HepG2 (cell line): ENCODE results near the gene CTDSP1. TPM values are rescaled to one million over a fixed set of nuclear protein-coding genes. Genes with fewer than 3 reads are reported as not detected.
A peak's percentile ranks its signal among the peaks of the same experiment; 100 is the strongest.

Source experiments
- BORCS8-MEF2B ChIP-seq: sonication (generic); formaldehyde crosslinking; IDR thresholded peaks from 2 replicates; pipeline ENCODE4 v1.8.0; 2022; ENCODE audit warnings: mild to moderate bottlenecking, missing genetic modification reagents
- CAMTA2 ChIP-seq: sonication (generic); formaldehyde crosslinking; IDR thresholded peaks from 2 replicates; pipeline ENCODE4 v1.4.0; 2020; ENCODE audit warnings: mild to moderate bottlenecking, missing genetic modification reagents, borderline replicate concordance
- CCDC6 ChIP-seq: sonication (generic); formaldehyde crosslinking; IDR thresholded peaks from 2 replicates; pipeline ENCODE4 v1.8.1; 2022; ENCODE audit warnings: mild to moderate bottlenecking, missing genetic modification reagents, moderate library complexity
- DNMT3B ChIP-seq: conservative IDR thresholded peaks from 2 replicates; pipeline ENCODE4 v1.6.1; 2016; ENCODE audit warnings: missing biosample characterization, control low read depth
- KAT2B ChIP-seq: fragments of 150-350 bp; IDR thresholded peaks from 2 replicates; pipeline ENCODE4 v1.6.1; 2014; ENCODE audit warnings: low read depth, low read length, borderline replicate concordance
- MED1 ChIP-seq: sonication (generic); formaldehyde crosslinking; IDR thresholded peaks from 2 replicates; pipeline ENCODE4 v1.4.0; 2020; ENCODE audit warnings: missing genetic modification reagents
- MYC ChIP-seq: sonication (generic); formaldehyde crosslinking; IDR thresholded peaks from 2 replicates; pipeline ENCODE4 v1.9.0; 2021; ENCODE audit warnings: missing genetic modification reagents, borderline replicate concordance
- RBFOX2 ChIP-seq: fragments of 200-400 bp; formaldehyde crosslinking; IDR thresholded peaks from 2 replicates; pipeline ENCODE4 v1.6.1; 2017; ENCODE audit warnings: low read depth, mild to moderate bottlenecking, low read length
- SMYD3 ChIP-seq: sonication (generic); formaldehyde crosslinking; IDR thresholded peaks from 2 replicates; pipeline ENCODE4 v1.8.1; 2023; ENCODE audit warnings: mild to moderate bottlenecking, missing genetic modification reagents
- SNAI1 ChIP-seq: sonication (generic); formaldehyde crosslinking; IDR thresholded peaks from 2 replicates; pipeline ENCODE4 v1.5.0; 2020; ENCODE audit warnings: mild to moderate bottlenecking, missing genetic modification reagents, borderline replicate concordance
- SP140L ChIP-seq: sonication (generic); formaldehyde crosslinking; IDR thresholded peaks from 2 replicates; pipeline ENCODE4 v1.4.0; 2020; ENCODE audit warnings: missing genetic modification reagents, borderline replicate concordance
- SP4 ChIP-seq: sonication (generic); formaldehyde crosslinking; IDR thresholded peaks from 2 replicates; pipeline ENCODE4 v1.8.1; 2023; ENCODE audit warnings: mild to moderate bottlenecking, missing genetic modification reagents
- SUZ12 ChIP-seq: fragments of 150-350 bp; IDR thresholded peaks from 2 replicates; pipeline ENCODE4 v1.6.1; 2014; ENCODE audit warnings: low read depth, low read length
- YEATS2 ChIP-seq: sonication (generic); formaldehyde crosslinking; IDR thresholded peaks from 2 replicates; pipeline ENCODE4 v1.4.0; 2020; ENCODE audit warnings: missing genetic modification reagents, borderline replicate concordance
- ZKSCAN5 ChIP-seq: sonication (generic); formaldehyde crosslinking; IDR thresholded peaks from 2 replicates; pipeline ENCODE4 v1.5.1; 2020; ENCODE audit warnings: mild to moderate bottlenecking, missing genetic modification reagents
- ZNF333 ChIP-seq: sonication (generic); formaldehyde crosslinking; IDR thresholded peaks from 2 replicates; pipeline ENCODE4 v1.4.0; 2020; ENCODE audit warnings: mild to moderate bottlenecking, missing genetic modification reagents, borderline replicate concordance
- ZNF367 ChIP-seq: sonication (generic); formaldehyde crosslinking; IDR thresholded peaks from 2 replicates; pipeline ENCODE4 v1.4.0; 2020; ENCODE audit warnings: missing genetic modification reagents, borderline replicate concordance
- ZNF546 ChIP-seq: sonication (generic); formaldehyde crosslinking; conservative IDR thresholded peaks from 2 replicates; pipeline ENCODE4 v1.8.1; 2023; ENCODE audit warnings: mild to moderate bottlenecking, missing genetic modification reagents
- ZNF567 ChIP-seq: sonication (generic); formaldehyde crosslinking; IDR thresholded peaks from 2 replicates; pipeline ENCODE4 v1.8.1; 2023; ENCODE audit warnings: mild to moderate bottlenecking, missing genetic modification reagents, borderline replicate concordance
- ZNF614 ChIP-seq: IDR thresholded peaks from 2 replicates; pipeline ENCODE4 v1.6.1; 2018; ENCODE audit warnings: missing biosample characterization, missing genetic modification reagents, inconsistent platforms, borderline replicate concordance
- ZNF788 ChIP-seq: sonication (generic); formaldehyde crosslinking; IDR thresholded peaks from 2 replicates; pipeline ENCODE4 v1.5.0; 2020; ENCODE audit warnings: mild to moderate bottlenecking, missing genetic modification reagents, borderline replicate concordance
- ZSCAN9 ChIP-seq: IDR thresholded peaks from 2 replicates; pipeline ENCODE4 v1.6.1; 2016; ENCODE audit warnings: borderline replicate concordance
- polyA plus RNA-seq, 8 experiments: library from polyadenylated mRNA; depleted of rRNA in 3 of 8; stranded (reverse) in 7 of 8; unstranded in 1 of 8; fragments of >200 nt; fragmentation: Illumina TruSeq in 4 of 8; extraction: Trizol in 4 of 8; gene quantifications; 2 replicates each; pipeline versions ENCODE4 v1.2.1 to v1.2.3, GENCODE V29; 2011 to 2016; ENCODE audit warnings: low read depth in 4 of 8, missing spikeins in 1 of 8, mixed read lengths in 1 of 8; ENCODE audit not compliant: insufficient read depth in 1 of 8
- total RNA-seq, 5 experiments: library from RNA; depleted of rRNA; stranded (reverse); fragments of >200 nt; fragmentation: Illumina TruSeq; extraction: Trizol; gene quantifications; 2 replicates each; pipeline ENCODE4 v1.2.3, GENCODE V29; 2016; ENCODE audit warnings: low read depth in 1 of 5
- TF ChIP-seq, protein P1 (sequence below): sonication (generic); formaldehyde crosslinking; IDR thresholded peaks from 2 replicates; pipeline ENCODE4 v1.4.0; 2020; ENCODE audit warnings: mild to moderate bottlenecking, missing genetic modification reagents
- TF ChIP-seq, protein P2 (sequence below), 2 experiments: fragments of 450-650 bp in 1 of 2; sonication (generic) in 1 of 2; formaldehyde crosslinking; IDR thresholded peaks; 2 replicates each; pipeline versions ENCODE4 v1.5.0 to v1.8.0; 2020 to 2022; ENCODE audit warnings: mild to moderate bottlenecking in 1 of 2, missing genetic modification reagents in 1 of 2
- TF ChIP-seq, protein P3 (sequence below): sonication (generic); formaldehyde crosslinking; IDR thresholded peaks from 2 replicates; pipeline ENCODE4 v1.4.0; 2020; ENCODE audit warnings: missing genetic modification reagents
- TF ChIP-seq, protein P4 (sequence below): sonication (generic); formaldehyde crosslinking; IDR thresholded peaks from 2 replicates; pipeline ENCODE4 v1.4.0; 2020; ENCODE audit warnings: missing genetic modification reagents, borderline replicate concordance

The CTDSP1 gene
- total and polyA plus RNA-seq, 2 of the 13 experiments (the other 11 are each of a cell fraction or from before 2014, with no cell fraction given): 91.0 to 268 TPM

DNA sequence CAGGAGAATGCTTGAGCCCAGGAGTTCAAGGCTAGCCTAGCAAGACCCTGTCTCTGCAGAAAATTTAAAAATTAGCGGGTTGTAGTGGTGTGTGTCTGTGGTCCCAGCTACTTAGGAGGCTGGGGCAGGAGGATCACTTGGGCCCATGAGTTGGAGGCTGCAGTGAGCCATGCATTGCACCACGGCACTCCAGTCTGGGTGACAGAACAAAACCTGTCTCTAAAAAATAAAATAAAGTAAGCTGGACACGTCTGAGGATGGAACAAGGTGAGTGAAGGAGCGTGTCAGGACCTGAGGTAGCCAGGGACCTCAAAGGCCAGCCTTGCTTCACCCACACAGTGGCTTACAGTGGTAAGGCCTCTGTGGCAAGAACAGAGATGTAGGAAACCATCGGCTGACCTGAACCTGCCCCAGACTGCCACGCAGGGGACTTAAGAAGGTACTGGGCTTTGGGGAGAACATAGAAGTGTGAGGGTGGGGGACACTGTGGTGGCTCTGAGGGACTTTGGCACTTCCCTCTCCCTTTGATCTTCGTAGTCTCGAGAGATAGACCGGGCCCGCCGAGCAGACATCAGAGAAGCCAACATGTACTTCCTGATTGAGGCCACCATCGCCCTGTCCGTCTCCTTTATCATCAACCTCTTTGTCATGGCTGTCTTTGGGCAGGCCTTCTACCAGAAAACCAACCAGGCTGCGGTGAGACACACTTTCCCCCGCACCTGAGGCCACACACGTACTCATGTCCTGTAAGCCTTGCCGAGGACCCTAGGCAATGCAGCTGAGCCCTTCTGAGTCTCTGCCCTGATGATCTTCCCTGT lies 10.1 kb upstream of the CTDSP1 start (continued):
- no peak for TF ChIP-seq SP140L (CRISPR knock-in tag)
- TF ChIP-seq SP4 (CRISPR knock-in tag): peak; percentile 60
- no peak for TF ChIP-seq ZNF614
- TF ChIP-seq, protein P1, sequence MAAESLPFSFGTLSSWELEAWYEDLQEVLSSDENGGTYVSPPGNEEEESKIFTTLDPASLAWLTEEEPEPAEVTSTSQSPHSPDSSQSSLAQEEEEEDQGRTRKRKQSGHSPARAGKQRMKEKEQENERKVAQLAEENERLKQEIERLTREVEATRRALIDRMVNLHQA (CRISPR knock-in tag): no peak
- TF ChIP-seq SNAI1 (CRISPR knock-in tag): no peak
- TF ChIP-seq MYC (CRISPR knock-in tag): no peak
- no peak for TF ChIP-seq ZSCAN9 (CRISPR knock-in tag)
- no peak for TF ChIP-seq ZNF567 (CRISPR knock-in tag)
- TF ChIP-seq SUZ12: no peak
- TF ChIP-seq, protein P2, sequence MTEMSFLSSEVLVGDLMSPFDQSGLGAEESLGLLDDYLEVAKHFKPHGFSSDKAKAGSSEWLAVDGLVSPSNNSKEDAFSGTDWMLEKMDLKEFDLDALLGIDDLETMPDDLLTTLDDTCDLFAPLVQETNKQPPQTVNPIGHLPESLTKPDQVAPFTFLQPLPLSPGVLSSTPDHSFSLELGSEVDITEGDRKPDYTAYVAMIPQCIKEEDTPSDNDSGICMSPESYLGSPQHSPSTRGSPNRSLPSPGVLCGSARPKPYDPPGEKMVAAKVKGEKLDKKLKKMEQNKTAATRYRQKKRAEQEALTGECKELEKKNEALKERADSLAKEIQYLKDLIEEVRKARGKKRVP (CRISPR knock-in tag; IDR thresholded peaks at IDR 0.05): no peak
- peak; percentile 42; the same call in 1 of the 2 replicates for TF ChIP-seq MED1
- no peak for TF ChIP-seq KAT2B
- no peak for TF ChIP-seq ZKSCAN5 (CRISPR knock-in tag)
- 0 out of 2 replicates have a peak, but pooled peaks have one; percentile 18 for TF ChIP-seq CAMTA2 (CRISPR knock-in tag)
- 0 out of 2 replicates have a peak, but pooled peaks have one; percentile 56 for TF ChIP-seq DNMT3B (CRISPR knock-in tag)
- TF ChIP-seq, protein P3, sequence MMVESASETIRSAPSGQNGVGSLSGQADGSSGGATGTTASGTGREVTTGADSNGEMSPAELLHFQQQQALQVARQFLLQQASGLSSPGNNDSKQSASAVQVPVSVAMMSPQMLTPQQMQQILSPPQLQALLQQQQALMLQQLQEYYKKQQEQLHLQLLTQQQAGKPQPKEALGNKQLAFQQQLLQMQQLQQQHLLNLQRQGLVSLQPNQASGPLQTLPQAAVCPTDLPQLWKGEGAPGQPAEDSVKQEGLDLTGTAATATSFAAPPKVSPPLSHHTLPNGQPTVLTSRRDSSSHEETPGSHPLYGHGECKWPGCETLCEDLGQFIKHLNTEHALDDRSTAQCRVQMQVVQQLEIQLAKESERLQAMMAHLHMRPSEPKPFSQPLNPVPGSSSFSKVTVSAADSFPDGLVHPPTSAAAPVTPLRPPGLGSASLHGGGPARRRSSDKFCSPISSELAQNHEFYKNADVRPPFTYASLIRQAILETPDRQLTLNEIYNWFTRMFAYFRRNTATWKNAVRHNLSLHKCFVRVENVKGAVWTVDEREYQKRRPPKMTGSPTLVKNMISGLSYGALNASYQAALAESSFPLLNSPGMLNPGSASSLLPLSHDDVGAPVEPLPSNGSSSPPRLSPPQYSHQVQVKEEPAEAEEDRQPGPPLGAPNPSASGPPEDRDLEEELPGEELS (CRISPR knock-in tag): 0 out of 2 replicates have a peak, but pooled peaks have one; percentile 13
- TF ChIP-seq YEATS2 (CRISPR knock-in tag): 0 out of 2 replicates have a peak, but pooled peaks have one; percentile 46
- TF ChIP-seq RBFOX2: peak; percentile 47; the same call in 1 of the 2 replicates
- TF ChIP-seq ZNF333 (CRISPR knock-in tag): no peak
- no peak for TF ChIP-seq SMYD3 (CRISPR knock-in tag)
- TF ChIP-seq ZNF367 (CRISPR knock-in tag): no peak
- no peak for TF ChIP-seq ZNF546 (CRISPR knock-in tag)
- TF ChIP-seq ZNF788: peak; percentile 77; the same call in 1 of the 2 replicates
- no peak for TF ChIP-seq CCDC6 (CRISPR knock-in tag)
- TF ChIP-seq, protein P4, sequence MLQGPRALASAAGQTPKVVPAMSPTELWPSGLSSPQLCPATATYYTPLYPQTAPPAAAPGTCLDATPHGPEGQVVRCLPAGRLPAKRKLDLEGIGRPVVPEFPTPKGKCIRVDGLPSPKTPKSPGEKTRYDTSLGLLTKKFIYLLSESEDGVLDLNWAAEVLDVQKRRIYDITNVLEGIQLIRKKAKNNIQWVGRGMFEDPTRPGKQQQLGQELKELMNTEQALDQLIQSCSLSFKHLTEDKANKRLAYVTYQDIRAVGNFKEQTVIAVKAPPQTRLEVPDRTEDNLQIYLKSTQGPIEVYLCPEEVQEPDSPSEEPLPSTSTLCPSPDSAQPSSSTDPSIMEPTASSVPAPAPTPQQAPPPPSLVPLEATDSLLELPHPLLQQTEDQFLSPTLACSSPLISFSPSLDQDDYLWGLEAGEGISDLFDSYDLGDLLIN (CRISPR knock-in tag): no peak
- TF ChIP-seq BORCS8-MEF2B: no peak; the same call in 1 of the 2 replicates
